Neural cell (in vitro differentiated cells): ENCODE measurements around the gene NSL1. TPM values are rescaled to one million over a fixed set of nuclear protein-coding genes. Genes with fewer than 3 reads are reported as not detected.

Experiments used
- H2AFZ ChIP-seq: fragments of 200-600, 300-800 bp; sonication (generic), shearing (Covaris generic); 2 replicates; pipeline ENCODE4 v1.6.0; 2014; ENCODE audit warnings: low read depth, mild to moderate bottlenecking, antibody characterized with exemption, low read length, moderate library complexity
- H3F3A ChIP-seq: fragments of 200-600 bp; shearing (Covaris generic); 2 replicates; pipeline ENCODE4 v1.6.1; 2016; ENCODE audit warnings: mild to moderate bottlenecking, moderate library complexity, mixed read lengths, antibody characterized with exemption, low read length; ENCODE audit not compliant: insufficient read depth, poor library complexity, severe bottlenecking
- H3K27ac ChIP-seq: fragments of 200-600, 300-800 bp; sonication (generic), shearing (Covaris generic); 2 replicates; pipeline ENCODE4 v1.5.1; 2014; ENCODE audit warnings: mild to moderate bottlenecking, low read length, moderate library complexity
- H3K27me3 ChIP-seq: fragments of 300-800, 200-600 bp; sonication (generic), shearing (Covaris generic); 2 replicates; pipeline ENCODE4 v1.6.0; 2014; ENCODE audit warnings: mild to moderate bottlenecking, low read depth, low read length, moderate library complexity; ENCODE audit not compliant: insufficient read depth
- H3K36me3 ChIP-seq: fragments of 300-800, 200-600 bp; sonication (generic), shearing (Covaris generic); 2 replicates; pipeline ENCODE4 v1.5.1; 2014; ENCODE audit warnings: mild to moderate bottlenecking, antibody characterized with exemption, low read length, moderate library complexity; ENCODE audit not compliant: insufficient read depth
- H3K4me2 ChIP-seq: fragments of 300-800, 200-600 bp; sonication (generic), shearing (Covaris generic); 2 replicates; pipeline ENCODE4 v1.6.0; 2014; ENCODE audit warnings: mild to moderate bottlenecking, low read length
- H3K4me3 ChIP-seq: fragments of 300-800, 200-600 bp; sonication (generic), shearing (Covaris generic); 2 replicates; pipeline ENCODE4 v1.5.1; 2014; ENCODE audit warnings: mild to moderate bottlenecking, low read length, moderate library complexity
- H3K79me2 ChIP-seq: fragments of 200-600 bp; shearing (Covaris generic); replicated peaks from 2 replicates; pipeline ENCODE4 v1.6.0; 2014; ENCODE audit warnings: mild to moderate bottlenecking, low read length, moderate library complexity; ENCODE audit not compliant: insufficient read depth
- H3K9ac ChIP-seq: fragments of 300-800, 200-600 bp; sonication (generic), shearing (Covaris generic); 2 replicates; pipeline ENCODE4 v1.6.1; 2016; ENCODE audit warnings: mild to moderate bottlenecking, low read length, mixed read lengths
- H3K9me2 ChIP-seq: fragments of 200-600 bp; shearing (Covaris generic); 2 replicates; pipeline ENCODE4 v1.6.1; 2016; ENCODE audit warnings: mild to moderate bottlenecking, low read length, mixed read lengths; ENCODE audit not compliant: insufficient read depth
- H3K9me3 ChIP-seq: fragments of 200-600, 300-800 bp; sonication (generic), shearing (Covaris generic); 2 replicates; pipeline ENCODE4 v1.6.1; 2016; ENCODE audit warnings: mild to moderate bottlenecking, mixed run types, low read length, moderate library complexity, mixed read lengths
- H4K20me1 ChIP-seq: fragments of 200-600 bp; shearing (Covaris generic); 2 replicates; pipeline ENCODE4 v1.6.1; 2016; ENCODE audit warnings: mild to moderate bottlenecking, mixed run types; ENCODE audit not compliant: insufficient read depth
- CTCF ChIP-seq: fragments of 450-650 bp; IDR thresholded peaks from 2 replicates; pipeline ENCODE4 v1.5.1; 2014; ENCODE audit warnings: antibody characterized with exemption, mild to moderate bottlenecking, moderate library complexity; ENCODE audit not compliant: poor library complexity, severe bottlenecking
- EP300 ChIP-seq: fragments of 450-650 bp; conservative IDR thresholded peaks from 2 replicates; pipeline ENCODE4 v1.6.1; 2014; ENCODE audit warnings: antibody characterized with exemption, mild to moderate bottlenecking, moderate library complexity; ENCODE audit not compliant: poor library complexity, severe bottlenecking
- EZH2 ChIP-seq: fragments of 200-600, 300-800 bp; shearing (Covaris generic), sonication (generic); IDR thresholded peaks from 2 replicates; pipeline ENCODE4 v1.6.1; 2014; ENCODE audit warnings: antibody characterized with exemption, low read length, borderline replicate concordance, mild to moderate bottlenecking; ENCODE audit not compliant: insufficient read depth, poor library complexity, severe bottlenecking
- MXI1 ChIP-seq: fragments of 450-650 bp; conservative IDR thresholded peaks from 2 replicates; pipeline ENCODE4 v1.6.1; 2014; ENCODE audit warnings: antibody characterized with exemption, mild to moderate bottlenecking; ENCODE audit not compliant: poor library complexity, severe bottlenecking
- POLR2AphosphoS5 ChIP-seq: IDR thresholded peaks from 2 replicates; pipeline ENCODE4 v1.6.1; 2012
- RAD21 ChIP-seq: fragments of 450-650 bp; conservative IDR thresholded peaks from 2 replicates; pipeline ENCODE4 v1.6.1; 2014; ENCODE audit warnings: antibody characterized with exemption, mild to moderate bottlenecking, moderate library complexity
- REST ChIP-seq: IDR thresholded peaks from 2 replicates; pipeline ENCODE4 v1.6.1; 2012; ENCODE audit warnings: borderline replicate concordance
- SMC3 ChIP-seq: fragments of 450-650 bp; conservative IDR thresholded peaks from 2 replicates; pipeline ENCODE4 v1.6.1; 2014; ENCODE audit warnings: antibody characterized with exemption, mild to moderate bottlenecking, moderate library complexity; ENCODE audit not compliant: poor library complexity
- TAF1 ChIP-seq: IDR thresholded peaks from 2 replicates; pipeline ENCODE4 v1.6.1; 2012; ENCODE audit warnings: low read depth
- polyA plus RNA-seq: library from polyadenylated mRNA; depleted of rRNA; stranded (reverse); fragments of >200 nt; gene quantifications from 2 replicates; pipeline ENCODE4 v1.2.3, GENCODE V29; 2014

NSL1 gene
- polyA plus RNA-seq, 1 donor from 2014 or later, result 40.4 TPM

- TF ChIP-seq EZH2, result no peak
- no peak for TF ChIP-seq REST
- no peak for TF ChIP-seq MXI1
- Histone ChIP-seq H3K9me3 (no peaks in the 10 kb centered on the region), H3K9me2 (no peaks in the 10 kb centered on the region), H3F3A (no peaks in the 10 kb centered on the region), H3K4me2 (no peak overlapping the region), H3K4me3 (no peak overlapping the region), H3K27me3 (no peaks in the 10 kb centered on the region), H4K20me1 (no peaks in the 10 kb centered on the region), H3K36me3 (peaks cover 9% of the 10 kb centered on the region), H3K79me2 (peaks cover 4% of the 10 kb centered on the region), H2AFZ (no peak overlapping the region), H3K27ac (no peak overlapping the region), H3K9ac (no peak overlapping the region)
These were observed 16.3 kb downstream of the NSL1 start for GRCh38 chr1:212775241-212775640.

- Histone ChIP-seq H3F3A (no peaks in the 10 kb centered on the region), H3K9ac (no peak overlapping the region), H3K9me3 (no peaks in the 10 kb centered on the region), H4K20me1 (no peaks in the 10 kb centered on the region), H3K79me2 (peaks cover 8% of the 10 kb centered on the region), H3K4me3 (no peak overlapping the region), H3K4me2 (no peak overlapping the region), H3K27me3 (no peaks in the 10 kb centered on the region), H3K27ac (no peak overlapping the region), H3K36me3 (peaks cover 9% of the 10 kb centered on the region), H2AFZ (no peak overlapping the region), H3K9me2 (no peaks in the 10 kb centered on the region)
- no peak for TF ChIP-seq SMC3
- TF ChIP-seq EP300, result no peak
- TF ChIP-seq TAF1, result no peak
- TF ChIP-seq POLR2AphosphoS5, result no peak
- TF ChIP-seq CTCF, result no peak
These were observed 17.0 kb downstream of the NSL1 start for GRCh38 chr1:212774584-212774983.

GRCh38 chr1:212773011-212773410, 18.6 kb downstream of the NSL1 start:
- Histone ChIP-seq H3K9me2 (no peaks in the 10 kb centered on the region), H3K9ac (no peak overlapping the region), H3K4me3 (no peak overlapping the region), H3K27me3 (no peaks in the 10 kb centered on the region), H3F3A (no peaks in the 10 kb centered on the region), H4K20me1 (no peaks in the 10 kb centered on the region), H3K79me2 (peaks cover 12% of the 10 kb centered on the region), H3K36me3 (peaks cover 9% of the 10 kb centered on the region), H3K4me2 (no peak overlapping the region), H3K9me3 (peaks cover 3% of the 10 kb centered on the region), H2AFZ (no peak overlapping the region), H3K27ac (no peak overlapping the region)
- TF ChIP-seq SMC3 (no peak), CTCF (no peak), EP300 (no peak), RAD21 (no peak), POLR2AphosphoS5 (no peak), REST (no peak), TAF1 (no peak), MXI1 (no peak), EZH2 (no peak)
